ENCODE results near the gene ASPSCR1.

GRCh38 chr17:82036634-82037091 lies 59.2 kb downstream of the ASPSCR1 start:
- TF ChIP-seq POLR2A (IDR thresholded peaks at IDR 0.05), result no peak
- TF ChIP-seq, protein P1, sequence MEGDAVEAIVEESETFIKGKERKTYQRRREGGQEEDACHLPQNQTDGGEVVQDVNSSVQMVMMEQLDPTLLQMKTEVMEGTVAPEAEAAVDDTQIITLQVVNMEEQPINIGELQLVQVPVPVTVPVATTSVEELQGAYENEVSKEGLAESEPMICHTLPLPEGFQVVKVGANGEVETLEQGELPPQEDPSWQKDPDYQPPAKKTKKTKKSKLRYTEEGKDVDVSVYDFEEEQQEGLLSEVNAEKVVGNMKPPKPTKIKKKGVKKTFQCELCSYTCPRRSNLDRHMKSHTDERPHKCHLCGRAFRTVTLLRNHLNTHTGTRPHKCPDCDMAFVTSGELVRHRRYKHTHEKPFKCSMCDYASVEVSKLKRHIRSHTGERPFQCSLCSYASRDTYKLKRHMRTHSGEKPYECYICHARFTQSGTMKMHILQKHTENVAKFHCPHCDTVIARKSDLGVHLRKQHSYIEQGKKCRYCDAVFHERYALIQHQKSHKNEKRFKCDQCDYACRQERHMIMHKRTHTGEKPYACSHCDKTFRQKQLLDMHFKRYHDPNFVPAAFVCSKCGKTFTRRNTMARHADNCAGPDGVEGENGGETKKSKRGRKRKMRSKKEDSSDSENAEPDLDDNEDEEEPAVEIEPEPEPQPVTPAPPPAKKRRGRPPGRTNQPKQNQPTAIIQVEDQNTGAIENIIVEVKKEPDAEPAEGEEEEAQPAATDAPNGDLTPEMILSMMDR (IDR thresholded peaks at IDR 0.05), result no peak

Data from testis (tissue), 2 donors.